ENCODE data around the gene LMNTD2.

DNA sequence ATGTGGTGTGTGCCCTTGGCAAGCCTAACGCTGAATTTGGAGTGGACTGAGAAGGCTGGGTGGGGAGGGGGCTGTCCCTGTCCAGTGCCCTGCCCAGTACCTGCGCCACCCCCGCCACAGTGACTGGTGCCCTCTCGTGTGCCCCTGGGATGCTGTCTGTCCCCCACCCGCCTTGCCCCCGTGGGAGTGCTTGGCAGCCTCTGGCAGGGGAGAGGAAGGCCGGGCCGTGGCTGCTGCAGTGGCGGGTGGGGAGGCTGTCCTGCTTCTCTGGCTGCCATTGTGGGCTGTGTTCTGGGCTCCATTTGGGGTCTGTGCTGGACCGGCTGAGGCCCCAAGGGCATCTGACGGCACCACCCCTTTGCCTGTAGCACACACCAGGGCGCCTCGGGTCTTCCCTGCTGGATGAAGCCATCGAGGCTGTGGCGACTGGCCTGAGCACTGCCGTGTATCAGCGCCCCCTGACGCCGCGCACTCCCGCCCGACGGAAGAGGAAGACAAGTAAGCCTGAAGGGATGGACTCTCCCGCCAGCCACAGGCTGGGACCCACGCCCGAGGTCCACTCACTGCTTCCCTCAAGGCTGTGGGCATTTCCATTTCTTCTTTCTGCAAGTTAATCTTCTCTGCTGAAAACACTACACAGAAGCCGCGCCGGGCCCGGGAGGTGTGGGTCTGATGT lies 37.6 kb upstream of the LMNTD2 start:
- TF ChIP-seq, protein P1, sequence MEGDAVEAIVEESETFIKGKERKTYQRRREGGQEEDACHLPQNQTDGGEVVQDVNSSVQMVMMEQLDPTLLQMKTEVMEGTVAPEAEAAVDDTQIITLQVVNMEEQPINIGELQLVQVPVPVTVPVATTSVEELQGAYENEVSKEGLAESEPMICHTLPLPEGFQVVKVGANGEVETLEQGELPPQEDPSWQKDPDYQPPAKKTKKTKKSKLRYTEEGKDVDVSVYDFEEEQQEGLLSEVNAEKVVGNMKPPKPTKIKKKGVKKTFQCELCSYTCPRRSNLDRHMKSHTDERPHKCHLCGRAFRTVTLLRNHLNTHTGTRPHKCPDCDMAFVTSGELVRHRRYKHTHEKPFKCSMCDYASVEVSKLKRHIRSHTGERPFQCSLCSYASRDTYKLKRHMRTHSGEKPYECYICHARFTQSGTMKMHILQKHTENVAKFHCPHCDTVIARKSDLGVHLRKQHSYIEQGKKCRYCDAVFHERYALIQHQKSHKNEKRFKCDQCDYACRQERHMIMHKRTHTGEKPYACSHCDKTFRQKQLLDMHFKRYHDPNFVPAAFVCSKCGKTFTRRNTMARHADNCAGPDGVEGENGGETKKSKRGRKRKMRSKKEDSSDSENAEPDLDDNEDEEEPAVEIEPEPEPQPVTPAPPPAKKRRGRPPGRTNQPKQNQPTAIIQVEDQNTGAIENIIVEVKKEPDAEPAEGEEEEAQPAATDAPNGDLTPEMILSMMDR (IDR thresholded peaks at IDR 0.05; ENCODE audit: low read depth, low read length, poor library complexity, severe bottlenecking), result no peak
- TF ChIP-seq EZH2phosphoT487 (IDR thresholded peaks at IDR 0.05; ENCODE audit: borderline replicate concordance, low read length), result no peak

Data from DOHH2 (cell line).